ENCODE measurements around the gene LARP4.
"Not testable (repeated sequence)": the region's sequence is repeated elsewhere in the genome, so short reads cannot be mapped to it uniquely, and the experiment has no call there.

LARP4 gene

GRCh38 chr12:50482571-50482970, 81.9 kb downstream of the LARP4 start:
- DNase-seq (ENCODE audit: low read depth, low spot score): no peak

- DNase-seq (ENCODE audit: low read depth, low spot score): no peak
Observed at GRCh38 chr12:50483488-50483887, 82.8 kb downstream of the LARP4 start.

- no peak for DNase-seq (ENCODE audit: low read depth, low spot score)
Observed at GRCh38 chr12:50488801-50489200, 88.1 kb downstream of the LARP4 start.

GRCh38 chr12:50498119-50498518, 97.4 kb downstream of the LARP4 start:
- not testable (repeated sequence) for DNase-seq (ENCODE audit: low read depth, low spot score)

- DNase-seq (ENCODE audit: low read depth, low spot score): peak; percentile 62
Observed at GRCh38 chr12:50504798-50505674, 104.4 kb downstream of the LARP4 start, which contains the start of gene DIP2B. TSS of gene DIP2B (plus strand) at chr12:50504985. CDS start at chr12:50505141, 156 bp downstream.

GRCh38 chr12:50505675-50506530, 105.2 kb downstream of the LARP4 start:
- no peak for DNase-seq (ENCODE audit: low read depth, low spot score)

GRCh38 chr12:50506753-50507473, 106.2 kb downstream of the LARP4 start:
- DNase-seq (ENCODE audit: low read depth, low spot score): no peak

- no peak for DNase-seq (ENCODE audit: low read depth, low spot score)
Observed at GRCh38 chr12:50507474-50507838, 106.8 kb downstream of the LARP4 start.

- no peak for DNase-seq (ENCODE audit: low read depth, low spot score)
Observed at GRCh38 chr12:50507930-50508329, 107.2 kb downstream of the LARP4 start.

- no peak for DNase-seq (ENCODE audit: low read depth, low spot score)
Observed at GRCh38 chr12:50508414-50508813, 107.7 kb downstream of the LARP4 start.

GRCh38 chr12:50508970-50509663, 108.4 kb downstream of the LARP4 start:
- DNase-seq (ENCODE audit: low read depth, low spot score): no peak

- no peak for DNase-seq (ENCODE audit: low read depth, low spot score)
Observed at GRCh38 chr12:50514526-50515276, 114.0 kb downstream of the LARP4 start.

- no peak for DNase-seq (ENCODE audit: low read depth, low spot score)
Observed at GRCh38 chr12:50515587-50515986, 114.9 kb downstream of the LARP4 start.

GRCh38 chr12:50517421-50518048, 116.8 kb downstream of the LARP4 start:
- DNase-seq (ENCODE audit: low read depth, low spot score): no peak

- no peak for DNase-seq (ENCODE audit: low read depth, low spot score)
Observed at GRCh38 chr12:50518090-50518489, 117.4 kb downstream of the LARP4 start.

- no peak for DNase-seq (ENCODE audit: low read depth, low spot score)
Observed at GRCh38 chr12:50519353-50519752, 118.7 kb downstream of the LARP4 start.

GRCh38 chr12:50520416-50521207, 119.9 kb downstream of the LARP4 start:
- DNase-seq (ENCODE audit: low read depth, low spot score): no peak

GRCh38 chr12:50521781-50522180, 121.1 kb downstream of the LARP4 start:
- DNase-seq (ENCODE audit: low read depth, low spot score): not testable (repeated sequence)

GRCh38 chr12:50523772-50524171, 123.1 kb downstream of the LARP4 start:
- no peak for DNase-seq (ENCODE audit: low read depth, low spot score)

Data from brain pericyte (primary cell).